IMR-90 (cell line): Measurements from ENCODE around the gene MXRA8. TPM values are rescaled to one million over a fixed set of nuclear protein-coding genes. Genes with fewer than 3 reads are reported as not detected.

Source experiments
- ATAC-seq: fragments of 200-7000 bp; cut with Tn5 transposase; 2 replicates; pipeline ENCODE4 v1.9.1; 2020; ENCODE audit warnings: low read depth, mild to moderate bottlenecking, moderate library complexity
- BruUV-seq: library from RNA; stranded (reverse); fragments of 400-500 nt; replicated peaks from 2 replicates; lab custom pipeline; 2021; lab: Mats Ljungman, UMichigan
- CTCF ChIA-PET: fragments of 300-600 bp; formaldehyde crosslinking; extraction: SDS; loops from one replicate; lab custom pipeline; 2021; ENCODE audit warnings: antibody characterized with exemption; lab: Yijun Ruan, JAX
- POLR2A ChIA-PET: fragments of 300-600 bp; sonication (Branson Sonifier 250); formaldehyde crosslinking; loops from one replicate; lab custom pipeline; 2022; ENCODE audit warnings: antibody characterized with exemption; ENCODE audit not compliant: unreplicated experiment; lab: Charles Lee
- DNase-seq: peaks from one replicate; pipeline ENCODE4 v3.0.0; 2013
- H2AFZ ChIP-seq: replicated peaks from 2 replicates; pipeline ENCODE3; 2013; ENCODE audit warnings: low read length, mild to moderate bottlenecking; ENCODE audit not compliant: poor library complexity
- H2AK5ac ChIP-seq: 2 replicates; pipeline ENCODE4 v1.6.1; 2013; ENCODE audit warnings: low read depth, low read length, inconsistent platforms
- H2AK9ac ChIP-seq: replicated peaks from 2 replicates; pipeline ENCODE3; 2013; ENCODE audit warnings: mild to moderate bottlenecking, low read depth, low read length, moderate library complexity; ENCODE audit not compliant: poor library complexity
- H2BK120ac ChIP-seq: 2 replicates; pipeline ENCODE4 v1.6.1; 2013; ENCODE audit warnings: low read depth, low read length, inconsistent platforms
- H2BK15ac ChIP-seq: 3 replicates; pipeline ENCODE4 v1.6.1; 2013; ENCODE audit warnings: low read depth, low read length, inconsistent platforms
- H2BK20ac ChIP-seq: 2 replicates; pipeline ENCODE4 v1.6.1; 2013; ENCODE audit warnings: low read depth, mild to moderate bottlenecking, inconsistent platforms, low read length, moderate library complexity
- H2BK5ac ChIP-seq: 2 replicates; pipeline ENCODE4 v1.6.1; 2013; ENCODE audit warnings: mild to moderate bottlenecking, low read depth, low read length, inconsistent platforms; ENCODE audit not compliant: poor library complexity, severe bottlenecking
- H3K14ac ChIP-seq: replicated peaks from 2 replicates; pipeline ENCODE4 v1.6.1; 2013; ENCODE audit warnings: low read depth, low read length, inconsistent platforms
- H3K18ac ChIP-seq: 2 replicates; pipeline ENCODE4 v1.6.1; 2013; ENCODE audit warnings: low read depth, low read length, control low read depth
- H3K23ac ChIP-seq: 2 replicates; pipeline ENCODE4 v1.6.1; 2013; ENCODE audit warnings: low read depth, low read length, inconsistent platforms
- H3K27ac ChIP-seq: 2 replicates; pipeline ENCODE4 v1.5.1; 2013; ENCODE audit warnings: mild to moderate bottlenecking, control low read depth, low read length; ENCODE audit not compliant: insufficient read depth
- H3K27me3 ChIP-seq: 2 replicates; pipeline ENCODE4 v1.6.1; 2013; ENCODE audit warnings: low read length; ENCODE audit not compliant: control insufficient read depth, insufficient read depth
- H3K36me3 ChIP-seq: 2 replicates; pipeline ENCODE4 v1.6.1; 2013; ENCODE audit warnings: low read length, mixed read lengths; ENCODE audit not compliant: control insufficient read depth, insufficient read depth
- H3K4ac ChIP-seq: 2 replicates; pipeline ENCODE4 v1.6.1; 2013; ENCODE audit warnings: low read depth, low read length, inconsistent platforms
- H3K4me1 ChIP-seq: 2 replicates; pipeline ENCODE4 v1.6.1; 2013; ENCODE audit warnings: low read length, mixed read lengths; ENCODE audit not compliant: control insufficient read depth, insufficient read depth
- H3K4me2 ChIP-seq: 2 replicates; pipeline ENCODE4 v1.6.1; 2013; ENCODE audit warnings: low read depth, mild to moderate bottlenecking, control low read depth, low read length, moderate library complexity
- H3K4me3 ChIP-seq: 2 replicates; pipeline ENCODE4 v1.5.1; 2013; ENCODE audit warnings: low read depth, mild to moderate bottlenecking, control low read depth, low read length, moderate library complexity; ENCODE audit not compliant: insufficient read depth
- H3K56ac ChIP-seq: 2 replicates; pipeline ENCODE4 v1.6.1; 2013; ENCODE audit warnings: low read length, inconsistent platforms; ENCODE audit not compliant: insufficient read depth; ENCODE audit errors: extremely low read depth
- H3K79me1 ChIP-seq, 2 experiments: 2 replicates each; pipeline ENCODE4 v1.6.1; 2013; ENCODE audit warnings: low read length in 2 of 2, inconsistent platforms in 1 of 2, low read depth in 1 of 2
- H3K9ac ChIP-seq: 2 replicates; pipeline ENCODE4 v1.6.1; 2013; ENCODE audit warnings: low read depth, low read length, control low read depth
- H3K9me1 ChIP-seq: 2 replicates; pipeline ENCODE4 v1.6.1; 2013; ENCODE audit warnings: low read length, inconsistent platforms; ENCODE audit not compliant: insufficient read depth
- H3K9me3 ChIP-seq: 2 replicates; pipeline ENCODE4 v1.6.1; 2013; ENCODE audit warnings: low read length; ENCODE audit not compliant: control insufficient read depth, insufficient read depth
- H4K20me1 ChIP-seq: 2 replicates; pipeline ENCODE4 v1.6.1; 2013; ENCODE audit warnings: low read length, inconsistent platforms; ENCODE audit not compliant: insufficient read depth
- H4K5ac ChIP-seq: 2 replicates; pipeline ENCODE4 v1.6.1; 2013; ENCODE audit warnings: mild to moderate bottlenecking, low read depth, low read length, control low read depth
- H4K8ac ChIP-seq, 2 experiments: 2 replicates each; pipeline ENCODE4 v1.6.1; 2013; ENCODE audit warnings: low read depth in 2 of 2, low read length in 2 of 2, control low read depth in 1 of 2, inconsistent platforms in 1 of 2
- H4K91ac ChIP-seq: 2 replicates; pipeline ENCODE4 v1.6.1; 2013; ENCODE audit warnings: low read depth, low read length, inconsistent platforms; ENCODE audit not compliant: insufficient read depth
- BHLHE40 ChIP-seq: fragments of 150-350 bp; IDR thresholded peaks from 2 replicates; pipeline ENCODE4 v1.6.1; 2016; ENCODE audit warnings: mild to moderate bottlenecking, low read depth, low read length
- MXI1 ChIP-seq: IDR thresholded peaks from 2 replicates; pipeline ENCODE4 v1.6.1; 2012; ENCODE audit warnings: low read depth, mild to moderate bottlenecking, low read length, moderate library complexity, borderline replicate concordance
- NFE2L2 ChIP-seq: fragments of 150-350 bp; IDR thresholded peaks from 2 replicates; pipeline ENCODE4 v1.6.1; 2016; ENCODE audit warnings: low read depth, mild to moderate bottlenecking, low read length
- POLR2A ChIP-seq: IDR thresholded peaks from 2 replicates; pipeline ENCODE4 v1.6.1; 2012; ENCODE audit warnings: mild to moderate bottlenecking, low read depth, low read length
- RAD21 ChIP-seq: IDR thresholded peaks from 2 replicates; pipeline ENCODE4 v1.6.1; 2012; ENCODE audit warnings: low read length, improper control_type of control experiment
- RCOR1 ChIP-seq: IDR thresholded peaks from 2 replicates; pipeline ENCODE4 v1.6.1; 2012; ENCODE audit warnings: mild to moderate bottlenecking, low read length, improper control_type of control experiment; ENCODE audit not compliant: insufficient replicate concordance
- RFX5 ChIP-seq: IDR thresholded peaks from 2 replicates; pipeline ENCODE4 v1.8.0; 2012; ENCODE audit warnings: low read depth, mild to moderate bottlenecking, low read length, moderate library complexity
- SMC3 ChIP-seq: fragments of 150-350 bp; IDR thresholded peaks from 2 replicates; pipeline ENCODE4 v1.6.1; 2016; ENCODE audit warnings: low read depth, mild to moderate bottlenecking, antibody characterized with exemption, low read length, moderate library complexity
- USF2 ChIP-seq: fragments of 150-350 bp; IDR thresholded peaks from 2 replicates; pipeline ENCODE4 v1.6.1; 2017; ENCODE audit warnings: mild to moderate bottlenecking, antibody characterized with exemption, low read length, low read depth
- WGBS, 2 experiments: methylation state at CpG; one replicate each; pipeline versions ENCODE4 v1.1.5 to v1.1.7; 2013; ENCODE audit warnings: missing lambda C conversion rate in 2 of 2; ENCODE audit not compliant: insufficient read length in 1 of 2; ENCODE audit errors: extremely low coverage in 2 of 2; 5-methylcytosine and 5-hydroxymethylcytosine counted together
- dilution Hi-C: fragments of 300-500 bp; cut with HindIII; formaldehyde crosslinking; loops from one replicate; pipeline ENCODE4 v1.14.3; 2018; ENCODE audit warnings: low sequenced_read_pairs; ENCODE audit not compliant: unreplicated experiment
- in situ Hi-C: fragments of 300-500 bp; cut with MboI; formaldehyde crosslinking; loops from 3 replicates; pipeline ENCODE4 v1.14.3; 2019; ENCODE audit warnings: low sequenced_read_pairs, inconsistent platforms, mixed read lengths
- intact Hi-C: fragments of 100-400 bp; cut with micrococcal nuclease; formaldehyde crosslinking; loops from 2 replicates; pipeline ENCODE4 v1.10.0; 2022
- polyA plus RNA-seq, 3 experiments: library from polyadenylated mRNA; depleted of rRNA; stranded (reverse); fragments of >200 nt; gene quantifications; 2 replicates each; pipeline ENCODE4 v1.2.3, GENCODE V29; 2012; ENCODE audit warnings: low replicate concordance in 1 of 3
- total RNA-seq: library from RNA; depleted of rRNA; stranded (reverse); fragments of >200 nt; gene quantifications from 2 replicates; pipeline ENCODE4 v1.2.3, GENCODE V29; 2012
- TF ChIP-seq, protein P1 (sequence below): fragments of 150-350 bp; IDR thresholded peaks from 2 replicates; pipeline ENCODE4 v1.6.1; 2016; ENCODE audit warnings: low read depth, mild to moderate bottlenecking, low read length, moderate library complexity, borderline replicate concordance

The MXRA8 gene
- total and polyA plus RNA-seq, 2 of the 4 experiments (the other 2 are of a cell fraction), result 92.5 to 469 TPM

DNA sequence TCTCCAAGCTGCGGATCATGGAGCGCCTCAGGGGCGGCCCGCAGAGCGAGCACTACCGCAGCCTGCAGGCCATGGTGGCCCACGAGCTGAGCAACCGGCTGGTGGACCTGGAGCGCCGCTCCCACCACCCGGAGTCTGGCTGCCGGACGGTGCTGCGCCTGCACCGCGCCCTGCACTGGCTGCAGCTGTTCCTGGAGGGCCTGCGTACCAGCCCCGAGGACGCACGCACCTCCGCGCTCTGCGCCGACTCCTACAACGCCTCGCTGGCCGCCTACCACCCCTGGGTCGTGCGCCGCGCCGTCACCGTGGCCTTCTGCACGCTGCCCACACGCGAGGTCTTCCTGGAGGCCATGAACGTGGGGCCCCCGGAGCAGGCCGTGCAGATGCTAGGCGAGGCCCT, 31.1 kb downstream of the MXRA8 start:
- H3K4me1 ChIP-seq, result peaks cover 5% of the 10 kb centered on the region; the same call in 1 of the 2 replicates
- ChIA-PET POLR2A (no interaction called here), CTCF (no interaction called here)
- no peak overlapping the region for H2BK20ac ChIP-seq
- no peak overlapping the region for H2BK15ac ChIP-seq
- in situ Hi-C loops, result no loop called here
- H2AK9ac ChIP-seq, result no peak overlapping the region
- BruUV-seq, result no TSS peak
- no peak overlapping the region for H3K4ac ChIP-seq
- no peak overlapping the region for H2BK120ac ChIP-seq
- H3K23ac ChIP-seq, result no peak overlapping the region
- H3K9me1 ChIP-seq, result peaks cover 9% of the 10 kb centered on the region
- H4K91ac ChIP-seq, result no peak overlapping the region
- H2BK5ac ChIP-seq, result no peak overlapping the region
- H3K4me3 ChIP-seq, result no peak overlapping the region
- no peak for DNase-seq
- peaks cover 37% of the 10 kb centered on the region for H4K20me1 ChIP-seq
- dilution Hi-C loops, result no loop called here
- no peak overlapping the region for H2AFZ ChIP-seq
- TF ChIP-seq RAD21 (no peak), SMC3 (no peak), NFE2L2 (no peak), BHLHE40 (no peak), RCOR1 (no peak), POLR2A (no peak), USF2 (no peak), MXI1 (no peak), RFX5 (no peak)
- TF ChIP-seq, protein P1, sequence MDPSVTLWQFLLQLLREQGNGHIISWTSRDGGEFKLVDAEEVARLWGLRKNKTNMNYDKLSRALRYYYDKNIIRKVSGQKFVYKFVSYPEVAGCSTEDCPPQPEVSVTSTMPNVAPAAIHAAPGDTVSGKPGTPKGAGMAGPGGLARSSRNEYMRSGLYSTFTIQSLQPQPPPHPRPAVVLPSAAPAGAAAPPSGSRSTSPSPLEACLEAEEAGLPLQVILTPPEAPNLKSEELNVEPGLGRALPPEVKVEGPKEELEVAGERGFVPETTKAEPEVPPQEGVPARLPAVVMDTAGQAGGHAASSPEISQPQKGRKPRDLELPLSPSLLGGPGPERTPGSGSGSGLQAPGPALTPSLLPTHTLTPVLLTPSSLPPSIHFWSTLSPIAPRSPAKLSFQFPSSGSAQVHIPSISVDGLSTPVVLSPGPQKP, result no peak
- no peak overlapping the region for H3K4me2 ChIP-seq
- no peak overlapping the region for H3K9ac ChIP-seq
- no peaks in the 10 kb centered on the region for H3K27me3 ChIP-seq
- peaks cover 3% of the 10 kb centered on the region for H3K36me3 ChIP-seq
- H3K14ac ChIP-seq, result no peak overlapping the region
- no peak overlapping the region for H4K5ac ChIP-seq
- H3K18ac ChIP-seq, result no peak overlapping the region
- no peak for ATAC-seq
- no peak overlapping the region for H4K8ac ChIP-seq
- 89% methylated on average over 29 of the region's 40 CpGs; no CpG with 5 or more reads in 1 of the 2 experiments for WGBS, 2 experiments
- no peaks in the 10 kb centered on the region for H3K9me3 ChIP-seq
- H2AK5ac ChIP-seq, result no peak overlapping the region
- intact Hi-C loops, result no loop called here
- no peak overlapping the region for H3K56ac ChIP-seq
- peaks cover 7 to 41% of the 10 kb centered on the region in 2 experiments; a peak in 2 of 4 replicates for H3K79me1 ChIP-seq
- no peak overlapping the region for H3K27ac ChIP-seq
